Lower leg skin (tissue), 4 donors: Measurements from ENCODE around the gene MEX3D. TPM values are rescaled to one million over a fixed set of nuclear protein-coding genes. Genes with fewer than 3 reads are reported as not detected.

Source experiments
- DNase-seq, 2 donors: peaks; one replicate each; pipeline ENCODE4 v3.0.0-alpha.2; 2019; ENCODE audit warnings: low spot score in 2 of 2
- H3K4me3 ChIP-seq: fragments of 200-600 bp; sonication (generic); 2 replicates; pipeline ENCODE4 v1.5.1; 2017; ENCODE audit warnings: mild to moderate bottlenecking, low read depth; ENCODE audit not compliant: poor library complexity, severe bottlenecking
- CTCF ChIP-seq, 3 donors: fragments of 450-650 bp; IDR thresholded peaks; one replicate each; pipeline ENCODE4 v1.5.1; 2016; ENCODE audit warnings: antibody characterized with exemption in 3 of 3, mild to moderate bottlenecking in 3 of 3, moderate library complexity in 2 of 3
- POLR2A ChIP-seq, 2 donors: fragments of 450-650 bp; IDR thresholded peaks; one replicate each; pipeline ENCODE4 v1.6.1; 2016 to 2017; ENCODE audit warnings: antibody characterized with exemption in 2 of 2, mild to moderate bottlenecking in 1 of 2, moderate library complexity in 1 of 2
- WGBS, 2 donors: methylation state at CpG; one replicate each; pipeline ENCODE4 v1.1.5; 2018; 5-methylcytosine and 5-hydroxymethylcytosine counted together
- intact Hi-C: fragments of 100-400 bp; cut with DNase I; formaldehyde crosslinking; loops from one replicate; pipeline ENCODE4 v1.15.0; 2023; ENCODE audit warnings: low total_unique reads
- total RNA-seq, 4 donors: library from RNA; depleted of rRNA; stranded (reverse); fragments of >200 nt; gene quantifications; one replicate each; pipeline ENCODE4 v1.1.0, GENCODE V29; 2016

The MEX3D gene
- total RNA-seq, 4 donors from 2014 or later = 37.3 to 44.1 (median 42.2) TPM

DNA sequence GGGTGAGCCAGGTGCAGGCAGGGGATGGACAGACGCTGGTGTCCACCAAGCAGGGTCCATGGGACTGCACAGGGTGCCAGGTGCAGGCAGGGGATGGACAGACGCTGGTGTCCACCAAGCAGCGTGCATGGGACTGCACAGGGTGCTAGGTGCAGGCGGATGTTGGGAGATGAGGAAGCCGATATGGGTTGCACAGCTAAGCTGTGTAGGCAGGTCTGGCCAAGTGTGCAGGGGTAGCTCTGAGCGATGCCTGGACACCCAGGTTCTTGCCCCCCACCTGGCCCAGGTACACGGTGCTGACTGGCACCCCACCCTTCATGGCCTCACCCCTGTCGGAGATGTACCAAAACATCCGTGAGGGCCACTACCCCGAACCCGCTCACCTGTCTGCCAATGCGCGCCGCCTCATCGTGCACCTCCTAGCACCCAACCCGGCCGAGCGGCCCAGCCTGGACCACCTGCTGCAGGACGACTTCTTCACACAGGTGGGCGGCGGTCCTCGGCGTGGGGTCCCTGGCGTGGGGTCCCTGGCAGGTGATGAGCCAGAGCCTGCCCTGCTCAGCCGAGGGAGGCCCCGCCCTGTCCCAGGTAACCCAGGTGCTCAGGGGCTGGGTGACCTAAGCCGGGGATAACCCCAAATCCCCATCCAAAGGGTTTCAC, 40.3 kb downstream of the MEX3D start:
- TF ChIP-seq POLR2A (IDR thresholded peaks at IDR 0.05) (no peak), CTCF (IDR thresholded peaks at IDR 0.05) (no peak)
- intact Hi-C loops = no loop called here
- DNase-seq = no peak
- 64 to 70% methylated on average over 14 to 15 of the region's 27 CpGs for WGBS, 2 donors
- no peak overlapping the region for H3K4me3 ChIP-seq

DNA sequence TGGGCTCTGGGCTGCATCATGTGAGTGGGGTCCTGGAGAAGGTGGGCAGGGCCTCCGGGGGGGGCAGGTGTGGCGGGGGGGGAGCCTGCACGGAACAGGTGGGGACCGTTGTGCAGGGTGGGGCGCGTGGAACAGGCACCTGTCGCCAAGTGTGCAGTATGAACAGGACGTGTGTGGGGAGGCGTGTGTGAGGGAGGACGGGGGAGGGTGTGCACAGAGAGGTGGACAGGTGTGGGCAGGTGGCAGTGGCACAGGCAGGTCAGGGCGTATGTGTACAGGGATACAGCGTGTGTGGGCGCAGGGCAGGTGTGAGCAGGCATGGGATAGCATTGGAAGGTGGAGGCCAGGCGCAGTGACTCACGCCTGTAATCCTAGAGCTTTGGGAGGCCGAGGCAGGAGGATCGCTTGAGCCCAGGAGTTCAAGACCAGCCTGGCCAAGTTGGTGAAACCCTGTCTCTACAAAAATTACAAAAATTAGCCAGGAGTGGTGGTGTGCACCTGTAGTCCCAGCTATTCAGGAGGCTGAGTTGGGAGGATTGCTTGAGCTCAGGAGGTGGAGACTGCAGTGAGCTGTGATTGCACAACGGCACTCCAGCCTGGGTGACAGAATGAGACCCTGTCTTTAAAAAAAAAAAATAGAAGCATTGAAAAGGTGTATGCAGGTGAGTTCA, 41.0 kb downstream of the MEX3D start:
- TF ChIP-seq CTCF (IDR thresholded peaks at IDR 0.05) = no peak
- no peak for TF ChIP-seq POLR2A (IDR thresholded peaks at IDR 0.05)
- intact Hi-C loops = no loop called here
- 47 to 64% methylated on average over 14 to 18 of the region's 18 CpGs for WGBS, 2 donors
- DNase-seq = no peak
- no peak overlapping the region for H3K4me3 ChIP-seq

DNA sequence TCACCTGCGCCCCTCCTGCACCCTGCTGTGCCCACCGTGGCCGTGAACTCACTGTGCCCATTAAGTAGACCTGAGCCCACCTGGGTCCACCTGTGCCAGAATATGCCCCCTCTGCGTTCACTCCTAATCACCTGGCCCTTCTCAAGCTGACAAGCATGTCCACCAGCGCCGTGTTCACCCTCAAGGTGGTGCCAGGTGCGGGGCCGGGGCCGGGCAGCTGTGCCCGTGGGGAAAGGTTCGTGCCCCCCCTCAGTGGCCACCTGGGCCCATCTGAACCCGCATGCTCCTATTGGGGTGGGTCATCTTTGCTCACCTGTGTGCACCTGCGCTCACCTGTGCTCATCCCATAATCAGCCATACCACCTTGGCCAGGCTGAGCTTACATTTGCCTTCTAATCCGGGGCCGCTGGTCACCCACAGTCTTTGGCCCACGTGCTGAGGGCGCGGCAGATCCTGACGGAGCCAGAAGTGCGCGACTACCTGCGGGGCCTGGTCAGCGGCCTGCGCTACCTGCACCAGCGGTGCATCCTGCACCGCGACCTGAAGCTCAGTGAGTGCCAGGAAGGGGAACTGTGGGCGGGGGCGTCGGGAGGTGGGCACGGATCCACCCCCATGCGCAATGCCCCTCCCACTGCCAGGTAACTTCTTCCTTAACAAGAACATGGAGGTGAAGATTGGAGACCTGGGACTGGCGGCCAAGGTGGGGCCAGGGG, 41.9 kb downstream of the MEX3D start:
- WGBS, 2 donors = 74 to 79% methylated on average over 30 to 33 of the region's 33 CpGs
- TF ChIP-seq CTCF (IDR thresholded peaks at IDR 0.05) (no peak), POLR2A (IDR thresholded peaks at IDR 0.05) (no peak)
- intact Hi-C loops = no loop called here

GRCh38 chr19:1525343-1525742, 42.8 kb downstream of the MEX3D start:
- no peak for DNase-seq
- TF ChIP-seq POLR2A (IDR thresholded peaks at IDR 0.05) = no peak
- TF ChIP-seq CTCF (IDR thresholded peaks at IDR 0.05) = no peak
- intact Hi-C loops = no loop called here
- no peak overlapping the region for H3K4me3 ChIP-seq
- 47 to 73% methylated on average over 9 to 27 of the region's 31 CpGs for WGBS, 2 donors

More for the DNA sequence above, 41.9 kb downstream of the MEX3D start:
- H3K4me3 ChIP-seq = no peak overlapping the region
- no peak for DNase-seq

- intact Hi-C loops = no loop called here
- no peak for DNase-seq
- no peak overlapping the region for H3K4me3 ChIP-seq
- no peak for TF ChIP-seq CTCF (IDR thresholded peaks at IDR 0.05)
- 51 to 60% methylated on average over 17 of the region's 17 CpGs for WGBS, 2 donors
Measured at GRCh38 chr19:1524972-1525325, 43.2 kb downstream of the MEX3D start.
